K562 (cell line): ENCODE results near the gene TRIM24. TPM values are rescaled to one million over a fixed set of nuclear protein-coding genes. Genes with fewer than 3 reads are reported as not detected.
A peak's percentile ranks its signal among the peaks of the same experiment; 100 is the strongest.

Source experiments
- ATAC-seq: fragments of 200-7000 bp; cut with Tn5 transposase; 3 replicates; pipeline ENCODE4 v1.9.1; 2020; ENCODE audit warnings: moderate library complexity
- BruUV-seq: library from RNA; stranded (reverse); fragments of 400-500 nt; replicated peaks from 2 replicates; lab custom pipeline; 2021; lab: Mats Ljungman, UMichigan
- CTCF ChIA-PET: fragments of 300-600 bp; formaldehyde crosslinking; extraction: SDS; loops from one replicate; lab custom pipeline; 2021; ENCODE audit warnings: low intra/inter-chr PET ratio; lab: Yijun Ruan, JAX
- POLR2A ChIA-PET: fragments of 300-600, 350-650 bp; sonication (Branson Sonifier 250); formaldehyde crosslinking; extraction: SDS; loops from one replicate; lab custom pipeline; 2021; ENCODE audit warnings: antibody characterized with exemption, inconsistent platforms; lab: Yijun Ruan, JAX
- DNase-seq, 4 experiments: peaks; one replicate each; pipeline versions ENCODE4 v3.0.0 to v3.0.0-alpha.2; 2011 to 2018; ENCODE audit warnings: low spot score in 3 of 4, mixed read lengths in 3 of 4; ENCODE audit errors: extremely low read depth in 1 of 4
- FAIRE-seq: peaks from 2 replicates; lab custom pipeline; 2011; peaks lifted over from hg19 to GRCh38; lab: Jason Lieb, UNC
- H2AFZ ChIP-seq: 2 replicates; pipeline ENCODE4 v1.6.0; 2011; ENCODE audit warnings: low read depth, low read length, control low read depth, inconsistent platforms
- H3K27ac ChIP-seq: fragments of 200-600 bp; 3 replicates; pipeline ENCODE4 v1.8.0; 2011; ENCODE audit warnings: low read depth, mild to moderate bottlenecking, control low read depth, inconsistent platforms, low read length, moderate library complexity, mixed read lengths; ENCODE audit errors: extremely low read depth
- H3K27me3 ChIP-seq, 2 experiments: fragments of 300-600 bp in 1 of 2; 2 replicates in 1 of 2; 3 replicates in 1 of 2; pipeline versions ENCODE4 v1.6.0 to v1.8.0; 2011; ENCODE audit warnings: inconsistent platforms in 2 of 2, low read length in 2 of 2, mild to moderate bottlenecking in 1 of 2, mixed read lengths in 1 of 2, moderate library complexity in 1 of 2; ENCODE audit not compliant: control insufficient read depth in 2 of 2, insufficient read depth in 2 of 2
- H3K36me3 ChIP-seq: fragments of 300-600 bp; 3 replicates; pipeline ENCODE4 v1.8.0; 2011; ENCODE audit warnings: mild to moderate bottlenecking, low read length, inconsistent platforms; ENCODE audit not compliant: control insufficient read depth, insufficient read depth
- H3K4me1 ChIP-seq, 2 experiments: fragments of 200-600 bp in 1 of 2; replicated peaks in 1 of 2; 2 replicates in 1 of 2; 3 replicates in 1 of 2; pipeline versions ENCODE4 v1.5.1 to v1.8.0; 2011; ENCODE audit warnings: inconsistent platforms in 2 of 2, low read length in 2 of 2, mild to moderate bottlenecking in 1 of 2, mixed read lengths in 1 of 2, moderate library complexity in 1 of 2; ENCODE audit not compliant: control insufficient read depth in 2 of 2, insufficient read depth in 2 of 2
- H3K4me2 ChIP-seq: 2 replicates; pipeline ENCODE4 v1.6.1; 2011; ENCODE audit warnings: low read length, control low read depth, inconsistent platforms, mixed read lengths; ENCODE audit not compliant: insufficient read depth
- H3K4me3 ChIP-seq: fragments of 200-600 bp; sonication (generic), shearing (Covaris generic); 2 replicates; pipeline ENCODE4 v1.5.1; 2016; ENCODE audit warnings: control low read depth, inconsistent platforms
- H3K79me2 ChIP-seq: fragments of 200-600 bp; 3 replicates; pipeline ENCODE4 v1.8.0; 2011; ENCODE audit warnings: low read length, inconsistent platforms; ENCODE audit not compliant: control insufficient read depth, insufficient read depth
- H3K9ac ChIP-seq, 2 experiments: 2 replicates each; pipeline versions ENCODE4 v1.6.0 to v1.6.1; 2011; ENCODE audit warnings: low read depth in 2 of 2, low read length in 2 of 2, control low read depth in 1 of 2, inconsistent platforms in 1 of 2, mild to moderate bottlenecking in 1 of 2, mixed read lengths in 1 of 2; ENCODE audit not compliant: insufficient read depth in 1 of 2
- H3K9me1 ChIP-seq: one replicate; pipeline ENCODE4 v1.6.0; 2011; ENCODE audit warnings: inconsistent platforms, mild to moderate bottlenecking, low read length, moderate library complexity; ENCODE audit not compliant: control insufficient read depth, insufficient read depth
- H3K9me3 ChIP-seq: replicated peaks from 2 replicates; pipeline ENCODE4 v1.5.1; 2011; ENCODE audit warnings: low read depth, low read length, inconsistent platforms; ENCODE audit not compliant: control insufficient read depth, insufficient read depth
- H4K20me1 ChIP-seq: replicated peaks from 2 replicates; pipeline ENCODE4 v1.6.1; 2011; ENCODE audit warnings: low read length, inconsistent platforms, mixed read lengths; ENCODE audit not compliant: control insufficient read depth, insufficient read depth
- CCNT2 ChIP-seq: IDR thresholded peaks from 2 replicates; pipeline ENCODE4 v1.6.1; 2011; ENCODE audit warnings: borderline replicate concordance, low read depth, mild to moderate bottlenecking, moderate library complexity, mixed read lengths, low read length; ENCODE audit not compliant: insufficient read length; ENCODE audit errors: extremely low read depth
- ELF2 ChIP-seq: fragments of 250-450 bp; sonication (Bioruptor Pico); IDR thresholded peaks from 2 replicates; pipeline ENCODE4 v1.5.0; 2021; ENCODE audit warnings: mild to moderate bottlenecking
- KAT7 ChIP-seq: sonication (generic); formaldehyde crosslinking; IDR thresholded peaks from 2 replicates; pipeline ENCODE4 v1.8.0; 2022; ENCODE audit warnings: missing genetic modification reagents, mild to moderate bottlenecking, borderline replicate concordance
- MYNN ChIP-seq, 2 experiments: sonication (generic); formaldehyde crosslinking in 1 of 2; IDR thresholded peaks; 2 replicates each; pipeline versions ENCODE4 v1.5.0 to v1.6.1; 2016 to 2020; ENCODE audit warnings: antibody characterized with exemption in 1 of 2, missing genetic modification reagents in 1 of 2
- SPI1 ChIP-seq: IDR thresholded peaks from 2 replicates; pipeline ENCODE4 v1.6.1; 2011; ENCODE audit warnings: low read depth, low read length, control low read depth, borderline replicate concordance
- WGBS: fragments of 100-300 bp; shearing (Covaris generic); methylation state at CpG from one replicate; pipeline ENCODE4 v1.1.6; 2016; ENCODE audit warnings: low coverage, mixed read lengths; ENCODE audit not compliant: insufficient coverage; ENCODE audit errors: missing lambda C conversion rate; 5-methylcytosine and 5-hydroxymethylcytosine counted together
- in situ Hi-C: fragments of 300-500 bp; cut with MboI; formaldehyde crosslinking; loops from 4 replicates; pipeline ENCODE4 v1.15.0; 2018; ENCODE audit warnings: inconsistent platforms, mixed read lengths
- intact Hi-C: fragments of 100-400 bp; cut with micrococcal nuclease; formaldehyde crosslinking; loops from 2 replicates; pipeline ENCODE4 v1.14.2; 2022
- polyA plus RNA-seq, 8 experiments: library from polyadenylated mRNA; depleted of rRNA in 4 of 8; stranded (reverse) in 5 of 8; unstranded in 3 of 8; fragments of >200 nt; fragmentation: Nextera tagmentation in 2 of 8; fragmentation: Illumina TruSeq in 1 of 8; extraction: Ambion mirVana in 2 of 8; extraction: Trizol in 1 of 8; gene quantifications; 2 replicates each; pipeline versions ENCODE4 v1.2.1 to v1.2.3, GENCODE V29; 2011 to 2014; ENCODE audit warnings: inconsistent platforms in 1 of 8, missing spikeins in 1 of 8
- total RNA-seq, 7 experiments: library from RNA; depleted of rRNA in 6 of 7; stranded (reverse); fragments of >200 nt in 6 of 7; fragmentation: Illumina TruSeq in 2 of 7; extraction: Trizol in 2 of 7; gene quantifications; 2 replicates each; pipeline versions ENCODE4 v1.2.1 to v1.2.3, GENCODE V29; 2011 to 2021; ENCODE audit warnings: low replicate concordance in 1 of 7

Gene TRIM24
- total and polyA plus RNA-seq, 9 of the 15 experiments (the other 6 are each of a cell fraction or from before 2014, with no cell fraction given), result 13.4 to 74.0 (median 41.7) TPM

GRCh38 chr7:138510003-138510402 is 49.9 kb downstream of the TRIM24 start:
- Histone ChIP-seq H4K20me1 (no peaks in the 10 kb centered on the region), H3K4me2 (no peak overlapping the region), H3K4me1 (no peaks in the 10 kb centered on the region; a peak in 1 of 5 replicates), H3K27me3 (no peaks in the 10 kb centered on the region), H3K4me3 (no peak overlapping the region), H3K9me1 (no peaks in the 10 kb centered on the region), H3K27ac (no peak overlapping the region), H3K36me3 (peaks cover 78% of the 10 kb centered on the region), H3K9me3 (peaks cover 9% of the 10 kb centered on the region), H2AFZ (no peak overlapping the region), H3K9ac (no peak overlapping the region), H3K79me2 (peaks cover 69% of the 10 kb centered on the region)
- ATAC-seq (no peak), FAIRE-seq (no peak), DNase-seq (no peak)
- in situ Hi-C loops (no loop called here), intact Hi-C loops (no loop called here)
- ChIA-PET CTCF (no interaction called here), POLR2A (no interaction called here)
- BruUV-seq, result no TSS peak
- TF ChIP-seq KAT7 (CRISPR knock-in tag) (no peak), MYNN (IDR thresholded peaks at IDR 0.05) (no peak), MYNN (CRISPR knock-in tag; IDR thresholded peaks at IDR 0.05) (no peak), SPI1 (0 out of 2 replicates have a peak, but pooled peaks have one; percentile 2), CCNT2 (no peak), ELF2 (CRISPR knock-in tag) (0 out of 2 replicates have a peak, but pooled peaks have one; percentile 24)
- 91% methylated on average over 3 of the region's 3 CpGs for WGBS
